HCT116 (cell line): ENCODE data around the gene C2CD2. TPM values are rescaled to one million over a fixed set of nuclear protein-coding genes. Genes with fewer than 3 reads are reported as not detected.

Source experiments
- ATAC-seq: fragments of 200-7000 bp; cut with Tn5 transposase; 2 replicates; pipeline ENCODE4 v1.9.1; 2020; ENCODE audit warnings: mild to moderate bottlenecking, moderate library complexity
- BruUV-seq: library from RNA; stranded (reverse); fragments of 400-500 nt; replicated peaks from 2 replicates; lab custom pipeline; 2021; lab: Mats Ljungman, UMichigan
- CTCF ChIA-PET: fragments of 300-600 bp; sonication (Branson Sonifier 250); formaldehyde crosslinking; loops from one replicate; lab custom pipeline; 2021; ENCODE audit warnings: antibody characterized with exemption; lab: Charles Lee
- POLR2A ChIA-PET: fragments of 300-600, 350-600 bp; sonication (Branson Sonifier 250); formaldehyde crosslinking; loops from one replicate; lab custom pipeline; 2021; ENCODE audit warnings: antibody characterized with exemption; lab: Charles Lee
- RAD21 ChIA-PET, 2 experiments: fragments of 300-600 bp; sonication (Branson Sonifier 250); formaldehyde crosslinking; loops; one replicate each; lab custom pipeline; 2023; ENCODE audit warnings: low total read pairs in 2 of 2; ENCODE audit not compliant: uncharacterized antibody in 2 of 2, unreplicated experiment in 2 of 2, low non-redundant PET in 1 of 2; lab: Charles Lee
- DNase-seq: peaks from one replicate; pipeline ENCODE4 v3.0.0-alpha.2; 2010; ENCODE audit warnings: low read depth, low spot score
- H2AFZ ChIP-seq: fragments of 200-600 bp; shearing (Covaris generic), sonication (generic); 2 replicates; pipeline ENCODE4 v1.6.1; 2017; ENCODE audit warnings: low read depth, mixed run types, mixed read lengths, antibody characterized with exemption, low read length; ENCODE audit not compliant: poor library complexity, severe bottlenecking
- H3K27ac ChIP-seq: 2 replicates; pipeline ENCODE4 v1.5.1; 2012; ENCODE audit warnings: low read depth, low read length
- H3K27me3 ChIP-seq: fragments of 200-600 bp; sonication (generic); 2 replicates; pipeline ENCODE4 v1.6.1; 2016; ENCODE audit warnings: mixed run types, low read length, mixed read lengths; ENCODE audit not compliant: insufficient read depth
- H3K36me3 ChIP-seq, 2 experiments: fragments of 200-500 bp in 1 of 2; fragments of 200-600 bp in 1 of 2; sonication (Bioruptor generic) in 1 of 2; sonication (generic) in 1 of 2; 2 replicates each; pipeline versions ENCODE4 v1.5.1 to v1.6.1; 2014 to 2016; ENCODE audit warnings: low read length in 2 of 2, inconsistent platforms in 1 of 2, mixed read lengths in 1 of 2, mixed run types in 1 of 2; ENCODE audit not compliant: insufficient read depth in 2 of 2, control insufficient read depth in 1 of 2
- H3K4me1 ChIP-seq, 2 experiments: fragments of 200-600 bp in 1 of 2; sonication (generic) in 1 of 2; 2 replicates each; pipeline versions ENCODE4 v1.5.1 to v1.6.1; 2012 to 2017; ENCODE audit warnings: low read length in 2 of 2, inconsistent platforms in 1 of 2, mild to moderate bottlenecking in 1 of 2, mixed read lengths in 1 of 2, mixed run types in 1 of 2, moderate library complexity in 1 of 2; ENCODE audit not compliant: insufficient read depth in 2 of 2, control insufficient read depth in 1 of 2
- H3K4me2 ChIP-seq: fragments of 200-600 bp; sonication (generic); 2 replicates; pipeline ENCODE4 v1.6.1; 2017; ENCODE audit warnings: mixed run types, low read length, mixed read lengths
- H3K4me3 ChIP-seq, 2 experiments: fragments of 200-600 bp in 1 of 2; sonication (generic) in 1 of 2; replicated peaks in 1 of 2; 2 replicates each; pipeline ENCODE4 v1.5.1; 2011 to 2016; ENCODE audit warnings: low read length in 2 of 2, control low read depth in 1 of 2, low read depth in 1 of 2, mild to moderate bottlenecking in 1 of 2, mixed read lengths in 1 of 2, mixed run types in 1 of 2
- H3K79me2 ChIP-seq: fragments of 200-600 bp; sonication (generic); 2 replicates; pipeline ENCODE4 v1.6.1; 2017; ENCODE audit warnings: mild to moderate bottlenecking, mixed run types, low read length, moderate library complexity, mixed read lengths; ENCODE audit not compliant: insufficient read depth
- H3K9ac ChIP-seq: fragments of 200-600 bp; sonication (generic); 2 replicates; pipeline ENCODE4 v1.6.1; 2016; ENCODE audit warnings: low read length, mixed read lengths
- H3K9me2 ChIP-seq: fragments of 200-600 bp; sonication (generic), shearing (Covaris generic); 2 replicates; pipeline ENCODE4 v1.6.1; 2017; ENCODE audit warnings: mixed run types, mild to moderate bottlenecking, moderate library complexity; ENCODE audit not compliant: insufficient read depth
- H3K9me3 ChIP-seq, 2 experiments: fragments of 200-500 bp in 1 of 2; fragments of 200-600 bp in 1 of 2; sonication (Bioruptor generic) in 1 of 2; sonication (generic) in 1 of 2; 2 replicates each; pipeline ENCODE4 v1.6.1; 2014 to 2017; ENCODE audit warnings: low read length in 2 of 2, mixed read lengths in 2 of 2, inconsistent platforms in 1 of 2, low read depth in 1 of 2, mild to moderate bottlenecking in 1 of 2, mixed run types in 1 of 2, moderate library complexity in 1 of 2; ENCODE audit not compliant: control insufficient read depth in 1 of 2, insufficient read depth in 1 of 2
- H4K20me1 ChIP-seq: fragments of 200-600 bp; sonication (generic), shearing (Covaris generic); 2 replicates; pipeline ENCODE4 v1.6.1; 2017; ENCODE audit warnings: mixed run types, mild to moderate bottlenecking, moderate library complexity; ENCODE audit not compliant: insufficient read depth
- EGR1 ChIP-seq: IDR thresholded peaks from 2 replicates; pipeline ENCODE4 v1.6.1; 2012; ENCODE audit warnings: low read depth
- EZH2phosphoT487 ChIP-seq: fragments of 200-600 bp; IDR thresholded peaks from 2 replicates; pipeline ENCODE4 v1.6.1; 2018; ENCODE audit warnings: antibody characterized with exemption, borderline replicate concordance
- JUND ChIP-seq: IDR thresholded peaks from 2 replicates; pipeline ENCODE4 v1.6.1; 2012
- MAX ChIP-seq: IDR thresholded peaks from 2 replicates; pipeline ENCODE4 v1.6.1; 2012
- POLR2AphosphoS5 ChIP-seq: IDR thresholded peaks from 2 replicates; pipeline ENCODE4 v1.6.1; 2011; ENCODE audit warnings: mild to moderate bottlenecking, low read depth, low read length, moderate library complexity
- RAD21 ChIP-seq: IDR thresholded peaks from 2 replicates; pipeline ENCODE4 v1.6.1; 2012; ENCODE audit warnings: low read depth, mild to moderate bottlenecking
- SIN3A ChIP-seq: IDR thresholded peaks from 2 replicates; pipeline ENCODE4 v1.6.1; 2012; ENCODE audit warnings: low read depth
- TCF7L2 ChIP-seq: IDR thresholded peaks from 2 replicates; pipeline ENCODE4 v1.7.0; 2011; ENCODE audit warnings: borderline replicate concordance, inconsistent platforms; ENCODE audit not compliant: insufficient read depth, insufficient read length; ENCODE audit errors: extremely low read depth
- intact Hi-C: fragments of 100-400 bp; cut with micrococcal nuclease; formaldehyde crosslinking; loops from 2 replicates; pipeline ENCODE4 v1.10.0; 2022
- total RNA-seq: library from RNA; stranded (reverse); gene quantifications from one replicate; pipeline ENCODE4 v1.2.1, GENCODE V29; 2021; ENCODE audit not compliant: unreplicated experiment

The C2CD2 gene
- total RNA-seq, 1 experiment from 2014 or later: 22.0 TPM

DNA sequence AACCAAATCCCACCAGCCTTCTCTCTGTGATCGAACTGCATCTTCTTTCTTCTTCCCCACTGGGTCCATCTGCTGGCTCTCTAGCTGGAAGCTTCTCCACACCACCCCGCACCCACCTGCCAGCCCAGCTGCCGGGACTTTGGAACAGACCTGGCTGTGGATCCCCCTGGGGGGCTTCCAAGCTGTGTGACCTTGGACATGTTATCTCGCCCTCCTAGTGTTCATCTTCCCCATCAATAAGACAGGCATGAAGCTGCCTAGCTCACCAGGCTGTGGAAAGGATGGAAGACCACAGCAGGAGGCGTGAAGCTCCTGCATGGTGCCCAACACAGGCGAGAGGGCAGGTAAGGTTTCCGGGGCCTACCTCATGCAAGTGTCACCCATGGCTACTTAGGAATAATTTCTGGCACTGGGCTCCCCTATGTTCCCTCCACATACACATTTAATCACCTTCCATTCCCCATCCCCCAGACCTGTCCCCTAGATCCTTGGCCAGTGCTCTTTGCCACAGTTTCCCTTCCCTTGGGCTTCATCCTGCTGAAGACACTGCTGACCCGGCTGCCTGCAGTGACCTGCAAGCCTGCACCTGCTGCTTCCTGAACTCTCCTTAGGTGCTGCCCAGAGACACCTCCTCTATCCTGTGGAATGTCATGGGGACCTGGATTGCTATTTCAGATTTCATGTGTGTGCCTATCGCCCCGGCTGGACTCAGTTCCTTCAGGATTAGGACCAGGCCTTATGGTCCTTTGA, 13.2 kb upstream of the C2CD2 start:
- intact Hi-C loops: no loop called here
- H3K27ac ChIP-seq: no peak overlapping the region
- no peaks in the 10 kb centered on the region for H3K79me2 ChIP-seq
- no peaks in the 10 kb centered on the region for H3K36me3 ChIP-seq
- H4K20me1 ChIP-seq: no peaks in the 10 kb centered on the region
- POLR2A ChIA-PET: no interaction called here
- no TSS peak for BruUV-seq
- ATAC-seq (no peak), DNase-seq (no peak)
- H3K27me3 ChIP-seq: no peaks in the 10 kb centered on the region
- no peak overlapping the region for H2AFZ ChIP-seq
- no peaks in the 10 kb centered on the region for H3K9me2 ChIP-seq
- H3K4me2 ChIP-seq: no peak overlapping the region
- H3K9ac ChIP-seq: no peak overlapping the region
- TF ChIP-seq EGR1 (no peak), EZH2phosphoT487 (no peak), MAX (no peak)
- H3K9me3 ChIP-seq: no peaks in the 10 kb centered on the region
- RAD21 ChIA-PET: no interaction called here
- H3K4me1 ChIP-seq: no peaks in the 10 kb centered on the region
- no peak overlapping the region for H3K4me3 ChIP-seq
- CTCF ChIA-PET: no interaction called here

DNA sequence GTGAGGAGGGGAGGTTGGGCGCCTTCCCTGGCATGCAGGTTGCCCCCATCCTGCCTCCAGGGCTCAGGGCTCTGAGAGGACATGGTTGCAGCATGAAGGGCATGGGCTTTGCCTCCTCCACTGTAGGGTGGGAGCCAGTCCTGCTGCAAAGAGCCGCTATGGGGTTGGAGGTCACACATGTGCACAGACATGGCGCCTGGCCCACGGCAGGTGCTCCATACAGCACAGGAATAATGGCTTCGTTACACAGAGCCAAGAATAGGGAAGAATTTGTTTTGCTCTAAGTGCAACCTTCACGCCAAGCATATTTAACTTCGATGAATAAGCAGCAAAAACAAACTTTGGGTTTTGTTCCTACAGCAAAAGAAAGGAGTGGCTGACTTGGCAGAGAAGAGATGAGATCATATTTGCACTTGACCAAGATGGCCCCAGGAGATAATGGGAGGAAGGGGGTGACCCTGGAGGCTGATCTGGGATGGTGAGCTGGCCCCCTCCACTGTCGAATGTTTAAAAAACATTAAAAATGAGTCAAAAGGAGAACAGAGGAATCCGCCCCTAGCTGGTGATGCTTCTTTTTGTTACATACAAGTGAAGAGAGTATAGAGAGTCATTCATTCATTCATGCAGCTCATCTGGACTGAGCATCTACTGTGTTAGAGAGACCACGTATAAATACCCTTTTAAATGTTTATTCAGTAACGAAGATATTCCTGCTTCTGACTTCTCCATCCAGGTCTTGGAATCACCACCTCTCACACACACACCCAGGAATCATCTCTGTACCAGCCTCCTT, 12.4 kb upstream of the C2CD2 start:
- H3K9me3 ChIP-seq: no peaks in the 10 kb centered on the region
- no peak overlapping the region for H3K27ac ChIP-seq
- no peak overlapping the region for H3K4me2 ChIP-seq
- H3K9me2 ChIP-seq: no peaks in the 10 kb centered on the region
- H3K36me3 ChIP-seq: no peaks in the 10 kb centered on the region
- no peaks in the 10 kb centered on the region for H3K79me2 ChIP-seq
- H3K4me1 ChIP-seq: no peaks in the 10 kb centered on the region
- no peak overlapping the region for H3K9ac ChIP-seq
- no peaks in the 10 kb centered on the region for H3K27me3 ChIP-seq
- RAD21 ChIA-PET: no interaction called here
- H2AFZ ChIP-seq: no peak overlapping the region
- no peak overlapping the region for H3K4me3 ChIP-seq
- DNase-seq (no peak), ATAC-seq (no peak)
- POLR2A ChIA-PET: no interaction called here
- intact Hi-C loops: no loop called here
- no peak for TF ChIP-seq POLR2AphosphoS5
- no peak for TF ChIP-seq MAX
- no peak for TF ChIP-seq SIN3A
- TF ChIP-seq RAD21: no peak
- TF ChIP-seq JUND: no peak
- TF ChIP-seq TCF7L2: no peak
- no peaks in the 10 kb centered on the region for H4K20me1 ChIP-seq
- BruUV-seq: no TSS peak
- CTCF ChIA-PET: no interaction called here
